HEK293 (cell line): ENCODE data around the gene PLEKHA7.

ENCODE experiments used
- CTCF ChIA-PET: fragments of 350-600 bp; formaldehyde crosslinking; extraction: SDS; loops from one replicate; lab custom pipeline; 2021; ENCODE audit warnings: antibody characterized with exemption; lab: Yijun Ruan, JAX
- POLR2A ChIA-PET: fragments of 300-600 bp; formaldehyde crosslinking; extraction: SDS; loops from one replicate; lab custom pipeline; 2020; ENCODE audit warnings: antibody characterized with exemption, inconsistent platforms; lab: Yijun Ruan, JAX
- H3K27ac ChIP-seq: fragments of 200-500 bp; sonication (Bioruptor generic); 2 replicates; pipeline ENCODE4 v1.5.1; 2014; ENCODE audit warnings: low read depth, low read length, control low read depth, inconsistent platforms; ENCODE audit errors: extremely low read depth
- H3K36me3 ChIP-seq, 2 experiments: fragments of 200-500 bp in 1 of 2; sonication (Bioruptor generic) in 1 of 2; 1 replicate in 1 of 2; 2 replicates in 1 of 2; pipeline ENCODE4 v1.5.1; 2014 to 2017; ENCODE audit warnings: inconsistent platforms in 2 of 2, low read length in 2 of 2; ENCODE audit not compliant: control insufficient read depth in 2 of 2, insufficient read depth in 1 of 2
- H3K4me1 ChIP-seq: fragments of 200-500 bp; sonication (Bioruptor generic); 2 replicates; pipeline ENCODE4 v1.5.1; 2014; ENCODE audit warnings: mild to moderate bottlenecking, low read length, inconsistent platforms; ENCODE audit not compliant: control insufficient read depth, insufficient read depth
- H3K4me3 ChIP-seq: 2 replicates; pipeline ENCODE4 v1.5.1; 2011; ENCODE audit warnings: low read depth, mild to moderate bottlenecking, control low read depth, low read length, moderate library complexity
- H3K9me3 ChIP-seq: fragments of 200-500 bp; sonication (Bioruptor generic); 2 replicates; pipeline ENCODE4 v1.5.1; 2014; ENCODE audit warnings: low read depth, low read length, inconsistent platforms; ENCODE audit not compliant: control insufficient read depth, insufficient read depth
- GLI4 ChIP-seq: fragments of 450-650 bp; formaldehyde crosslinking; IDR thresholded peaks from 2 replicates; pipeline ENCODE4 v1.5.1; 2016; ENCODE audit warnings: missing biosample characterization, missing genetic modification characterization
- TRIM28 ChIP-seq: IDR thresholded peaks from 2 replicates; pipeline ENCODE4 v1.6.1; 2011; ENCODE audit warnings: low read length, control low read depth, borderline replicate concordance
- ZBTB7A ChIP-seq: fragments of 450-650 bp; formaldehyde crosslinking; IDR thresholded peaks from 2 replicates; pipeline ENCODE4 v1.5.1; 2016; ENCODE audit warnings: low read depth, missing biosample characterization, missing genetic modification characterization
- ZNF155 ChIP-seq: fragments of 450-650 bp; formaldehyde crosslinking; IDR thresholded peaks from 2 replicates; pipeline ENCODE4 v1.5.1; 2016; ENCODE audit warnings: missing biosample characterization, missing genetic modification characterization
- ZNF157 ChIP-seq: fragments of 450-650 bp; formaldehyde crosslinking; IDR thresholded peaks from 2 replicates; pipeline ENCODE4 v1.5.1; 2016; ENCODE audit warnings: missing biosample characterization, missing genetic modification characterization
- ZNF354C ChIP-seq: fragments of 450-650 bp; formaldehyde crosslinking; IDR thresholded peaks from 2 replicates; pipeline ENCODE4 v1.5.1; 2016; ENCODE audit warnings: missing biosample characterization, missing genetic modification characterization, low read depth, borderline replicate concordance
- ZNF426 ChIP-seq: fragments of 450-650 bp; formaldehyde crosslinking; IDR thresholded peaks from 2 replicates; pipeline ENCODE4 v1.5.1; 2017; ENCODE audit warnings: missing biosample characterization, missing genetic modification characterization, mild to moderate bottlenecking, inconsistent platforms, moderate library complexity
- ZNF670 ChIP-seq: fragments of 450-650 bp; formaldehyde crosslinking; IDR thresholded peaks from 2 replicates; pipeline ENCODE4 v1.5.1; 2016; ENCODE audit warnings: missing biosample characterization, missing genetic modification characterization, low read depth
- TF ChIP-seq, protein P1 (sequence below): fragments of 450-650 bp; formaldehyde crosslinking; IDR thresholded peaks from 2 replicates; pipeline ENCODE4 v1.5.1; 2016; ENCODE audit warnings: missing biosample characterization, missing genetic modification characterization, low read depth
- TF ChIP-seq, protein P2 (sequence below): fragments of 450-650 bp; formaldehyde crosslinking; IDR thresholded peaks from 2 replicates; pipeline ENCODE4 v1.5.1; 2016; ENCODE audit warnings: missing biosample characterization, missing genetic modification characterization
- TF ChIP-seq, protein P3 (sequence below): fragments of 450-650 bp; IDR thresholded peaks from 2 replicates; pipeline ENCODE4 v1.5.1; 2018; ENCODE audit warnings: missing biosample characterization, mild to moderate bottlenecking, missing genetic modification characterization
- TF ChIP-seq, protein P4 (sequence below): fragments of 450-650 bp; formaldehyde crosslinking; IDR thresholded peaks from 2 replicates; pipeline ENCODE4 v1.5.1; 2016; ENCODE audit warnings: missing biosample characterization, missing genetic modification characterization

PLEKHA7 gene

DNA sequence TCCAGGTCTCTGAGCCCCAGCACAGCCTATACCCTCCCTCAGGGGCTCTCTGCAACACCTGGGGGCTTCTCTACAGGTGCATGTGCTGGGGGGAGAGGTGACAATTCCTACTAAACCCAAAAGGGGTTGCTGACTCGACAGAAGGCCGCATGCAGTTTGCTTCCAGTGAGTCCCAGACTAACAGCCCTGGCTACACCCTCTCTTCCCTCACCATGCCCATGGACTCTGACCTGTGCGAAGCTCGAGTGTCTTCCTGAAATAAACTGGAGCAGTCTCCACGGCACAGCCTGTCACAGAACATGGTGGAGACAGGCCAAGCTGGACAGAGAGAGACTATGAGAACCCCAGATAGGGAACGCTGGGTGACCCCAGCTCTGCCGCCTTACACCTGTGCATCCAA lies 16.6 kb downstream of the PLEKHA7 start:
- Histone ChIP-seq H3K4me1 (no peaks in the 10 kb centered on the region), H3K9me3 (no peaks in the 10 kb centered on the region), H3K27ac (no peak overlapping the region), H3K36me3 (peaks cover 0 to 3% of the 10 kb centered on the region in 2 experiments; a peak in 2 of 3 replicates), H3K4me3 (no peak overlapping the region)
- POLR2A ChIA-PET = no interaction called here
- CTCF ChIA-PET = no interaction called here
- no peak for TF ChIP-seq ZNF670 (tag by site-specific recombination)
- TF ChIP-seq ZNF157 (tag by site-specific recombination) = no peak
- no peak for TF ChIP-seq ZNF426
- no peak for TF ChIP-seq ZNF354C (tag by site-specific recombination)

DNA sequence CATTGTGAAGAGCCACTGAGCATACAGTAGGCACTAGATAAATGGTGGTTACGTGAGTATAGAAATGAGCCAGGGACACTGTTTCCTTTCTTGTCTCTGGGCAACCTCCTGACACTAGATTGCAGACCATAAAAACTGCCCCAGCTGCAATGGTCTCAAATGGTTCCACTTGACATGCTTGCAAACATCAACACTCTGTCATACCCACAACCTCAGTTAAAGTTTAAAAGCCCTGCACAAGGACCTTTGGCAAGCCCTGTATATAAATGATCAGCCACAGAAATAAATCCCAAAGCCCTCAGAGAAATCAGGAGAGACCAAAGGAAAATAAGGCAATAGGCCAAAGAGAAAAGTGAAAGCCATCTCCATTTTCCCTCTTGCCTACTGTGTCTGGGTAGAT lies 20.7 kb downstream of the PLEKHA7 start:
- CTCF ChIA-PET = no interaction called here
- H3K36me3 ChIP-seq = peaks cover 0 to 3% of the 10 kb centered on the region in 2 experiments; a peak in 1 of 3 replicates
- POLR2A ChIA-PET = no interaction called here
- H3K4me1 ChIP-seq = 0 out of 2 replicates have a peak, but pooled peaks cover 5% of the 10 kb centered on the region
- no peaks in the 10 kb centered on the region for H3K9me3 ChIP-seq
- H3K27ac ChIP-seq = no peak overlapping the region
- TF ChIP-seq ZBTB7A = no peak
- TF ChIP-seq, protein P1, sequence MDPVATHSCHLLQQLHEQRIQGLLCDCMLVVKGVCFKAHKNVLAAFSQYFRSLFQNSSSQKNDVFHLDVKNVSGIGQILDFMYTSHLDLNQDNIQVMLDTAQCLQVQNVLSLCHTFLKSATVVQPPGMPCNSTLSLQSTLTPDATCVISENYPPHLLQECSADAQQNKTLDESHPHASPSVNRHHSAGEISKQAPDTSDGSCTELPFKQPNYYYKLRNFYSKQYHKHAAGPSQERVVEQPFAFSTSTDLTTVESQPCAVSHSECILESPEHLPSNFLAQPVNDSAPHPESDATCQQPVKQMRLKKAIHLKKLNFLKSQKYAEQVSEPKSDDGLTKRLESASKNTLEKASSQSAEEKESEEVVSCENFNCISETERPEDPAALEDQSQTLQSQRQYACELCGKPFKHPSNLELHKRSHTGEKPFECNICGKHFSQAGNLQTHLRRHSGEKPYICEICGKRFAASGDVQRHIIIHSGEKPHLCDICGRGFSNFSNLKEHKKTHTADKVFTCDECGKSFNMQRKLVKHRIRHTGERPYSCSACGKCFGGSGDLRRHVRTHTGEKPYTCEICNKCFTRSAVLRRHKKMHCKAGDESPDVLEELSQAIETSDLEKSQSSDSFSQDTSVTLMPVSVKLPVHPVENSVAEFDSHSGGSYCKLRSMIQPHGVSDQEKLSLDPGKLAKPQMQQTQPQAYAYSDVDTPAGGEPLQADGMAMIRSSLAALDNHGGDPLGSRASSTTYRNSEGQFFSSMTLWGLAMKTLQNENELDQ (tag by site-specific recombination) = no peak
- TF ChIP-seq, protein P2, sequence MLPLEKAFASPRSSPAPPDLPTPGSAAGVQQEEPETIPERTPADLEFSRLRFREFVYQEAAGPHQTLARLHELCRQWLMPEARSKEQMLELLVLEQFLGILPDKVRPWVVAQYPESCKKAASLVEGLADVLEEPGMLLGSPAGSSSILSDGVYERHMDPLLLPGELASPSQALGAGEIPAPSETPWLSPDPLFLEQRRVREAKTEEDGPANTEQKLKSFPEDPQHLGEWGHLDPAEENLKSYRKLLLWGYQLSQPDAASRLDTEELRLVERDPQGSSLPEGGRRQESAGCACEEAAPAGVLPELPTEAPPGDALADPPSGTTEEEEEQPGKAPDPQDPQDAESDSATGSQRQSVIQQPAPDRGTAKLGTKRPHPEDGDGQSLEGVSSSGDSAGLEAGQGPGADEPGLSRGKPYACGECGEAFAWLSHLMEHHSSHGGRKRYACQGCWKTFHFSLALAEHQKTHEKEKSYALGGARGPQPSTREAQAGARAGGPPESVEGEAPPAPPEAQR = no peak
- no peak overlapping the region for H3K4me3 ChIP-seq

DNA sequence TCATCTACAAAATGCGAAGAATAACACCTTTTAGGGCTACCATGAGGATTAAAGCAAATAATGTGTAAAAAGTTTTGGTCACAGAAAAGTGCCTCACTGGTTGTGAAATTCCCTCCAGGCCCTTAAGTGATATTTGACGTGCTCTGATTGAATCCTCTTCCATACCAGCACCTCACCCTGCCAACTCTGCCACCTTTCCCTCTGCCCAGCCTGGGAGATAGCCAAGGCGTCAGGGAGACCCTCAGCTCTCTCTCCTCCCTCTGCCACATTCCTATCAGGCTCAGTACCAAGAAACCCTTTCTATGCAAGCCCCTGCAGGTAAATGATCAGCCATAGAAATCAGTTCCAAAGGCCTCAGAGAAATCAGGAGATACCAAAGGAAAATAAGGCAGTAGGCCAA lies 21.4 kb downstream of the PLEKHA7 start:
- TF ChIP-seq, protein P3, sequence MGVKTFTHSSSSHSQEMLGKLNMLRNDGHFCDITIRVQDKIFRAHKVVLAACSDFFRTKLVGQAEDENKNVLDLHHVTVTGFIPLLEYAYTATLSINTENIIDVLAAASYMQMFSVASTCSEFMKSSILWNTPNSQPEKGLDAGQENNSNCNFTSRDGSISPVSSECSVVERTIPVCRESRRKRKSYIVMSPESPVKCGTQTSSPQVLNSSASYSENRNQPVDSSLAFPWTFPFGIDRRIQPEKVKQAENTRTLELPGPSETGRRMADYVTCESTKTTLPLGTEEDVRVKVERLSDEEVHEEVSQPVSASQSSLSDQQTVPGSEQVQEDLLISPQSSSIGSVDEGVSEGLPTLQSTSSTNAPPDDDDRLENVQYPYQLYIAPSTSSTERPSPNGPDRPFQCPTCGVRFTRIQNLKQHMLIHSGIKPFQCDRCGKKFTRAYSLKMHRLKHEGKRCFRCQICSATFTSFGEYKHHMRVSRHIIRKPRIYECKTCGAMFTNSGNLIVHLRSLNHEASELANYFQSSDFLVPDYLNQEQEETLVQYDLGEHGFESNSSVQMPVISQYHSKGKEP (tag by site-specific recombination) = no peak
- TF ChIP-seq, protein P4, sequence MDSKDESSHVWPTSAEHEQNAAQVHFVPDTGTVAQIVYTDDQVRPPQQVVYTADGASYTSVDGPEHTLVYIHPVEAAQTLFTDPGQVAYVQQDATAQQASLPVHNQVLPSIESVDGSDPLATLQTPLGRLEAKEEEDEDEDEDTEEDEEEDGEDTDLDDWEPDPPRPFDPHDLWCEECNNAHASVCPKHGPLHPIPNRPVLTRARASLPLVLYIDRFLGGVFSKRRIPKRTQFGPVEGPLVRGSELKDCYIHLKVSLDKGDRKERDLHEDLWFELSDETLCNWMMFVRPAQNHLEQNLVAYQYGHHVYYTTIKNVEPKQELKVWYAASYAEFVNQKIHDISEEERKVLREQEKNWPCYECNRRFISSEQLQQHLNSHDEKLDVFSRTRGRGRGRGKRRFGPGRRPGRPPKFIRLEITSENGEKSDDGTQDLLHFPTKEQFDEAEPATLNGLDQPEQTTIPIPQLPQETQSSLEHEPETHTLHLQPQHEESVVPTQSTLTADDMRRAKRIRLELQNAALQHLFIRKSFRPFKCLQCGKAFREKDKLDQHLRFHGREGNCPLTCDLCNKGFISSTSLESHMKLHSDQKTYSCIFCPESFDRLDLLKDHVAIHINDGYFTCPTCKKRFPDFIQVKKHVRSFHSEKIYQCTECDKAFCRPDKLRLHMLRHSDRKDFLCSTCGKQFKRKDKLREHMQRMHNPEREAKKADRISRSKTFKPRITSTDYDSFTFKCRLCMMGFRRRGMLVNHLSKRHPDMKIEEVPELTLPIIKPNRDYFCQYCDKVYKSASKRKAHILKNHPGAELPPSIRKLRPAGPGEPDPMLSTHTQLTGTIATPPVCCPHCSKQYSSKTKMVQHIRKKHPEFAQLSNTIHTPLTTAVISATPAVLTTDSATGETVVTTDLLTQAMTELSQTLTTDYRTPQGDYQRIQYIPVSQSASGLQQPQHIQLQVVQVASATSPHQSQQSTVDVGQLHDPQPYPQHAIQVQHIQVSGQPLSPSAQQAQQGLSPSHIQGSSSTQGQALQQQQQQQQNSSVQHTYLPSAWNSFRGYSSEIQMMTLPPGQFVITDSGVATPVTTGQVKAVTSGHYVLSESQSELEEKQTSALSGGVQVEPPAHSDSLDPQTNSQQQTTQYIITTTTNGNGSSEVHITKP (tag by site-specific recombination) = no peak
- TF ChIP-seq ZNF155 (tag by site-specific recombination) (no peak), GLI4 (tag by site-specific recombination) (no peak), TRIM28 (no peak)
- TF ChIP-seq, all 188 proteins: peak for 0
- Histone ChIP-seq H3K36me3 (peaks cover 0 to 3% of the 10 kb centered on the region in 2 experiments; a peak in 1 of 3 replicates), H3K4me3 (no peak overlapping the region), H3K27ac (no peak overlapping the region), H3K4me1 (0 out of 2 replicates have a peak, but pooled peaks cover 5% of the 10 kb centered on the region), H3K9me3 (no peaks in the 10 kb centered on the region)
- POLR2A ChIA-PET = no interaction called here
- CTCF ChIA-PET = no interaction called here
